Natural killer cell (primary cell): ENCODE data around the gene OBP2A. TPM values are rescaled to one million over a fixed set of nuclear protein-coding genes. Genes with fewer than 3 reads are reported as not detected.
"Not testable (repeated sequence)": the region's sequence is repeated elsewhere in the genome, so short reads cannot be mapped to it uniquely, and the experiment has no call there.

ENCODE experiments used
- ATAC-seq, 3 donors: fragments of 150-1000 bp in 2 of 3; fragments of 200-7000 bp in 1 of 3; cut with Tn5 transposase; 1 replicate in 1 of 3; 2 replicates in 2 of 3; pipeline ENCODE4 v1.10.0; 2021; ENCODE audit warnings: mild to moderate bottlenecking in 2 of 3, moderate library complexity in 2 of 3
- DNase-seq, 2 donors: peaks; one replicate each; pipeline versions ENCODE4 v3.0.0 to v3.0.0-alpha.2; 2013 to 2021; ENCODE audit warnings: mixed read lengths in 1 of 2
- H3K27ac ChIP-seq: one replicate; pipeline ENCODE4 v1.5.1; 2013; ENCODE audit warnings: mild to moderate bottlenecking, low read length
- H3K27me3 ChIP-seq: one replicate; pipeline ENCODE4 v1.6.1; 2013; ENCODE audit warnings: low read length; ENCODE audit not compliant: control insufficient read depth, insufficient read depth
- H3K36me3 ChIP-seq: one replicate; pipeline ENCODE4 v1.6.1; 2013; ENCODE audit warnings: low read length; ENCODE audit not compliant: control insufficient read depth, insufficient read depth
- H3K4me1 ChIP-seq: one replicate; pipeline ENCODE4 v1.6.1; 2013; ENCODE audit warnings: low read length; ENCODE audit not compliant: control insufficient read depth, insufficient read depth
- H3K4me3 ChIP-seq: one replicate; pipeline ENCODE4 v1.5.1; 2013; ENCODE audit warnings: low read length
- H3K9me3 ChIP-seq: one replicate; pipeline ENCODE4 v1.6.1; 2013; ENCODE audit warnings: low read length; ENCODE audit not compliant: control insufficient read depth, insufficient read depth
- H3K27ac Mint-ChIP-seq, 2 donors: one replicate each; pipeline ENCODE4 v1.8.0; 2022; ENCODE audit warnings: mild to moderate bottlenecking in 2 of 2, mixed read lengths in 2 of 2, moderate library complexity in 1 of 2
- H3K27me3 Mint-ChIP-seq, 2 donors: one replicate each; pipeline ENCODE4 v1.8.0; 2022; ENCODE audit warnings: low read depth in 2 of 2, mixed read lengths in 2 of 2
- H3K36me3 Mint-ChIP-seq: one replicate; pipeline ENCODE4 v1.8.0; 2022; ENCODE audit warnings: mixed read lengths
- H3K4me1 Mint-ChIP-seq, 2 donors: one replicate each; pipeline ENCODE4 v1.8.0; 2022; ENCODE audit warnings: mixed read lengths in 2 of 2
- H3K4me3 Mint-ChIP-seq: one replicate; pipeline ENCODE4 v1.8.0; 2022; ENCODE audit warnings: mild to moderate bottlenecking, moderate library complexity, mixed read lengths
- H3K9me3 Mint-ChIP-seq, 2 donors: one replicate each; pipeline ENCODE4 v1.8.0; 2022; ENCODE audit warnings: mixed read lengths in 2 of 2
- CTCF ChIP-seq: fragments of 200-600 bp; IDR thresholded peaks from one replicate; pipeline ENCODE4 v1.8.0; 2022; ENCODE audit warnings: antibody characterized with exemption
- WGBS: methylation state at CpG from one replicate; pipeline ENCODE4 v1.1.7; 2013; ENCODE audit warnings: missing lambda C conversion rate; ENCODE audit not compliant: insufficient coverage; 5-methylcytosine and 5-hydroxymethylcytosine counted together
- intact Hi-C: fragments of 100-400 bp; cut with micrococcal nuclease; formaldehyde crosslinking; loops from one replicate; pipeline ENCODE4 v1.14.2; 2022
- total RNA-seq, 4 donors: library from RNA; stranded (reverse); fragments of 120-200 nt in 1 of 4; gene quantifications; one replicate each; pipeline versions ENCODE4 v1.2.3 to v1.2.4, GENCODE V29; 2013 to 2022

The OBP2A gene
- total RNA-seq, 3 donors from 2014 or later (not counting 1 experiment from before 2014, with no cell fraction given) = not detected

GRCh38 chr9:135513351-135513846 lies 32.5 kb upstream of the OBP2A start:
- no peak overlapping the region for H3K27ac ChIP-seq
- Mint-ChIP-seq H3K27me3 (peaks cover 2 to 7% of the 10 kb centered on the region in 2 donors), H3K27ac (no peak overlapping the region), H3K4me3 (no peak overlapping the region), H3K36me3 (peaks cover 10% of the 10 kb centered on the region), H3K9me3 (peaks cover 4 to 5% of the 10 kb centered on the region in 2 donors), H3K4me1 (peaks cover 0 to 4% of the 10 kb centered on the region in 2 donors)
- no peaks in the 10 kb centered on the region for H3K9me3 ChIP-seq
- WGBS = 85% methylated on average over 19 of the region's 19 CpGs
- H3K4me1 ChIP-seq = no peaks in the 10 kb centered on the region
- no peak overlapping the region for H3K4me3 ChIP-seq
- no peak for ATAC-seq
- no peak for DNase-seq
- H3K27me3 ChIP-seq = no peaks in the 10 kb centered on the region
- no peak for TF ChIP-seq CTCF
- H3K36me3 ChIP-seq = no peaks in the 10 kb centered on the region
- intact Hi-C loops = no loop called here

GRCh38 chr9:135513906-135514305 lies 32.0 kb upstream of the OBP2A start:
- H3K4me3 ChIP-seq, H3K4me3 Mint-ChIP-seq, H3K36me3 Mint-ChIP-seq, H3K27ac ChIP-seq, intact Hi-C loops, H3K27ac Mint-ChIP-seq, DNase-seq, H3K27me3 ChIP-seq, H3K9me3 ChIP-seq, H3K4me1 Mint-ChIP-seq, H3K4me1 ChIP-seq, ATAC-seq, H3K9me3 Mint-ChIP-seq, H3K27me3 Mint-ChIP-seq, H3K36me3 ChIP-seq: not testable (repeated sequence)
- 100% methylated on average over 1 of the region's 9 CpGs for WGBS

GRCh38 chr9:135514342-135515082 lies 31.4 kb upstream of the OBP2A start:
- H3K4me3 Mint-ChIP-seq = no peak overlapping the region
- intact Hi-C loops = no loop called here
- H3K9me3 Mint-ChIP-seq = no peaks in the 10 kb centered on the region
- peaks cover under 1% of the 10 kb centered on the region for H3K36me3 Mint-ChIP-seq
- H3K27me3 ChIP-seq = no peaks in the 10 kb centered on the region
- no peaks in the 10 kb centered on the region for H3K9me3 ChIP-seq
- peaks cover 0 to 4% of the 10 kb centered on the region in 2 donors for H3K4me1 Mint-ChIP-seq
- ATAC-seq = no peak
- no peaks in the 10 kb centered on the region for H3K36me3 ChIP-seq
- no peak overlapping the region for H3K27ac Mint-ChIP-seq
- H3K27me3 Mint-ChIP-seq = peaks cover 3 to 14% of the 10 kb centered on the region in 2 donors
- 80% methylated on average over 15 of the region's 17 CpGs for WGBS
- H3K27ac ChIP-seq = no peak overlapping the region
- no peak for TF ChIP-seq CTCF
- H3K4me1 ChIP-seq = no peaks in the 10 kb centered on the region
- H3K4me3 ChIP-seq = no peak overlapping the region
- no peak for DNase-seq

- H3K4me1 ChIP-seq = no peaks in the 10 kb centered on the region
- peaks cover 3 to 14% of the 10 kb centered on the region in 2 donors for H3K27me3 Mint-ChIP-seq
- no peaks in the 10 kb centered on the region for H3K27me3 ChIP-seq
- H3K27ac ChIP-seq = no peak overlapping the region
- 91% methylated on average over 31 of the region's 31 CpGs for WGBS
- H3K4me3 Mint-ChIP-seq = no peak overlapping the region
- ATAC-seq (no peak), DNase-seq (no peak)
- H3K4me1 Mint-ChIP-seq = peaks cover 0 to 4% of the 10 kb centered on the region in 2 donors
- H3K36me3 Mint-ChIP-seq = no peaks in the 10 kb centered on the region
- no peak overlapping the region for H3K4me3 ChIP-seq
- no peaks in the 10 kb centered on the region for H3K9me3 Mint-ChIP-seq
- intact Hi-C loops = no loop called here
- no peaks in the 10 kb centered on the region for H3K9me3 ChIP-seq
- no peak overlapping the region for H3K27ac Mint-ChIP-seq
- no peak for TF ChIP-seq CTCF
- H3K36me3 ChIP-seq = no peaks in the 10 kb centered on the region
Observed at GRCh38 chr9:135515083-135515951, 30.6 kb upstream of the OBP2A start.
